ENCODE results near the gene ENTPD6.

- TF ChIP-seq POLR2A (IDR thresholded peaks at IDR 0.05; ENCODE audit: low read length), result no peak
- TF ChIP-seq GATA1 (IDR thresholded peaks at IDR 0.05; ENCODE audit: low read depth, low read length), result no peak
Observed at GRCh38 chr20:25224941-25225340, 29.4 kb downstream of the ENTPD6 start.

Data from erythroblast (primary cell).